Stomach (tissue), 9 donors: ENCODE data around the gene FBRSL1. TPM values are rescaled to one million over a fixed set of nuclear protein-coding genes. Genes with fewer than 3 reads are reported as not detected.
A peak's percentile ranks its signal among the peaks of the same experiment; 100 is the strongest.

Experiments used
- DNase-seq, 2 donors: peaks; one replicate each; pipeline versions ENCODE4 v3.0.0 to v3.0.0-alpha.2; 2013 to 2019
- H3K27ac ChIP-seq, 5 donors: fragments of 200-600 bp in 4 of 5; sonication (generic) in 4 of 5; one replicate each; pipeline ENCODE4 v1.5.1; 2013 to 2019; ENCODE audit warnings: mild to moderate bottlenecking in 1 of 5, moderate library complexity in 1 of 5
- H3K27me3 ChIP-seq, 3 donors: fragments of 200-600 bp; sonication (generic); one replicate each; pipeline ENCODE4 v1.5.1; 2017 to 2019; ENCODE audit warnings: mixed run types in 1 of 3
- H3K36me3 ChIP-seq, 4 donors: fragments of 200-600 bp; sonication (generic); 1 replicate in 3 of 4; 2 replicates in 1 of 4; pipeline ENCODE4 v1.5.1; 2016 to 2019
- H3K4me1 ChIP-seq, 4 donors: fragments of 200-600 bp; sonication (generic); one replicate each; pipeline ENCODE4 v1.5.1; 2016 to 2019
- H3K4me3 ChIP-seq, 4 donors: fragments of 200-600 bp; sonication (generic) in 3 of 4; one replicate each; pipeline ENCODE4 v1.5.1; 2016 to 2019; ENCODE audit warnings: mild to moderate bottlenecking in 1 of 4
- H3K9me3 ChIP-seq, 4 donors: fragments of 200-600 bp; sonication (generic); one replicate each; pipeline ENCODE4 v1.5.1; 2016 to 2019
- CTCF ChIP-seq, 7 experiments: fragments of 450-650 bp in 4 of 7; fragments of 200-600 bp in 3 of 7; sonication (generic) in 3 of 7; IDR thresholded peaks; one replicate each; pipeline ENCODE4 v1.5.1; 2016 to 2019; ENCODE audit warnings: antibody characterized with exemption in 7 of 7, control low read depth in 2 of 7, mild to moderate bottlenecking in 1 of 7
- EP300 ChIP-seq: sonication (generic); formaldehyde crosslinking; IDR thresholded peaks from one replicate; pipeline ENCODE4 v1.6.1; 2017; ENCODE audit warnings: antibody characterized with exemption
- POLR2A ChIP-seq, 4 donors: fragments of 450-650 bp; IDR thresholded peaks; one replicate each; pipeline ENCODE4 v1.6.1; 2016; ENCODE audit warnings: antibody characterized with exemption in 4 of 4, control low read depth in 2 of 4, mild to moderate bottlenecking in 1 of 4, moderate library complexity in 1 of 4
- POLR2AphosphoS5 ChIP-seq, 3 donors: sonication (generic); formaldehyde crosslinking; IDR thresholded peaks; one replicate each; pipeline ENCODE4 v1.6.1; 2016; ENCODE audit warnings: antibody characterized with exemption in 3 of 3
- WGBS, 5 donors: extraction: QIAGEN DNeasy Blood & Tissue Kit in 3 of 5; methylation state at CpG; one replicate each; pipeline versions ENCODE4 v1.1.5 to v1.1.7; 2013 to 2018; 5-methylcytosine and 5-hydroxymethylcytosine counted together
- intact Hi-C: fragments of 100-400 bp; cut with DNase I; formaldehyde crosslinking; loops from one replicate; pipeline ENCODE4 v1.15.1; 2023; ENCODE audit warnings: low total_unique reads
- polyA plus RNA-seq, 3 donors: library from polyadenylated mRNA; stranded (reverse); fragments of 200-250 nt; gene quantifications; one replicate each; pipeline ENCODE4 v1.2.3, GENCODE V29; 2013
- total RNA-seq, 5 donors: library from RNA; depleted of rRNA; stranded (reverse); fragments of >200 nt; gene quantifications; one replicate each; pipeline versions ENCODE4 v1.1.0 to v1.2.3, GENCODE V29; 2014 to 2016
- donor health status: healthy with polysubstance abuse.
- donor health status: Bipolar disorder and iron deficiency.
- donor health status: healthy.

The FBRSL1 gene
- total and polyA plus RNA-seq, 8 donors: 5.3 to 110 (median 15.7) TPM

DNA sequence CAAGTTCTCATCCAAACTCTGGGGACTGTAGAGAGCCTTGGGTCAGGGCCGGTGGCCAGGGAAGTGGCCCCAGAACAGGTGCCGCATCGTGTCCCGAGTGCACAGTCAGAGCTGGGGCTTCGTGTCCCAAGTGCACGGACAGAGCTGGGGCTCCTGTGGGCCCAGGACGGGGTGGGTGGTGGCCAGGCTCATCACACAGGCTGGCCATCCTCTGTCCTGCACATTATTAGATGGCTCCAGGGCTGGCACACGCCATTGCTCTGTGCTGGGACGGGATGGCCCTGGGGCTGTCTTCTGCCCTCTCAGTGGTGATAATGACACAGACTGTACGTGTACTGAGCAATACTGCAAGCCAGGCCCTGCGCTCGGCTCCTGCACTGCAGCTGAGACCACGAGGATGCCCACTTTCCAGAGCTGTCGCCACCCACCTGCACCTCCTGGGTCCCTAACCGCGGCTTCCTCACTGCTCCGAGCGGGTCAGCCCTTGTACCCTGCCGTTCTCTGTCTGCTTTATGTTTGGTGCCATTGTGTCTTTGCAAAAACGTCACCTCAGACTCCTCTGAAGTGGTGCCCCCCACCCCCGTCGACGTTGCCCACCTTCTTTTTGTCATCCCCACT, 1.9 kb downstream of the FBRSL1 start:
- no peak for TF ChIP-seq CTCF (IDR thresholded peaks at IDR 0.05)
- TF ChIP-seq POLR2A (IDR thresholded peaks at IDR 0.05): no peak
- no peak for TF ChIP-seq EP300
- TF ChIP-seq POLR2AphosphoS5 (IDR thresholded peaks at IDR 0.05): no peak
- Histone ChIP-seq H3K4me3 (peak overlapping the region; percentile 55 to 81 (median 70)), H3K27me3 (no peaks in the 10 kb centered on the region), H3K4me1 (peaks cover 63 to 76% (median 75%) of the 10 kb centered on the region in 4 donors), H3K9me3 (no peaks in the 10 kb centered on the region), H3K27ac (peak overlapping the region; percentile 0 to 84 (median 74)), H3K36me3 (no peaks in the 10 kb centered on the region)
- no peak for DNase-seq
- WGBS, 5 donors: 55 to 65% (median 59%) methylated on average over 22 to 23 of the region's 23 CpGs
- intact Hi-C loops: no loop called here

DNA sequence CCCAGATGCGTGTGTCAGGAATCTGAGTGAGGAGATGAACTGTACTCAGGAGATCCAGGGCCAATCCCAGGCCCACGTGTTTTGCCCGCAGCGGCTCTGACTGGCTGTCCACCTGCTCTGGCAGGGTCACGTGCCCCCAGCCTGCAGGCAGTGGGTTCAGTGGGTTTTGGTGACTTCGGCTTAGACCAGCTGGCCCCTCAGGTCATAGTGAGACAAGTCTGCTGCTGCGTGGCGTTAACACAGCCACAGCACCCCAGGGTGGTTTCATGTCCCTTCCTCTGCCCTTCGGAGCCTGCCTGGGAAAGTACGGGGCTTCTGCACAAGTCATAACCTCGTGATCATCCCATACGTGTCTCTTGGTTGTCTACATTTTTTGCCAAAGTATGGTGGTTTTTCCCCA, 2.6 kb downstream of the FBRSL1 start:
- H3K4me3 ChIP-seq: peak overlapping the region; percentile 18 to 81 (median 64)
- TF ChIP-seq POLR2A (IDR thresholded peaks at IDR 0.05) (no peak), POLR2AphosphoS5 (IDR thresholded peaks at IDR 0.05) (no peak), EP300 (no peak), CTCF (IDR thresholded peaks at IDR 0.05) (no peak)
- intact Hi-C loops: no loop called here

GRCh38 chr12:132492951-132493350, 3.0 kb downstream of the FBRSL1 start:
- peak overlapping the region in 3 of 4 donors; percentile 18 to 81 (median 55) for H3K4me3 ChIP-seq
- intact Hi-C loops: no loop called here
- H3K36me3 ChIP-seq: no peaks in the 10 kb centered on the region
- no peak for TF ChIP-seq POLR2AphosphoS5 (IDR thresholded peaks at IDR 0.05)
- TF ChIP-seq POLR2A (IDR thresholded peaks at IDR 0.05): no peak
- no peak for TF ChIP-seq CTCF (IDR thresholded peaks at IDR 0.05)
- no peak for TF ChIP-seq EP300
- peak overlapping the region in 3 of 5 donors; percentile 46 to 80 (median 50) for H3K27ac ChIP-seq
- no peak for DNase-seq
- peaks cover 74 to 87% (median 86%) of the 10 kb centered on the region in 4 donors for H3K4me1 ChIP-seq
- no peaks in the 10 kb centered on the region for H3K27me3 ChIP-seq
- no peaks in the 10 kb centered on the region for H3K9me3 ChIP-seq
- WGBS, 5 donors: 49 to 64% (median 58%) methylated on average over 5 to 12 of the region's 12 CpGs

More for the DNA sequence above, 2.6 kb downstream of the FBRSL1 start:
- Histone ChIP-seq H3K4me1 (peaks cover 70 to 82% (median 82%) of the 10 kb centered on the region in 4 donors), H3K36me3 (no peaks in the 10 kb centered on the region), H3K27me3 (no peaks in the 10 kb centered on the region), H3K27ac (peak overlapping the region in 2 of 5 donors; percentile 18 to 80), H3K9me3 (no peaks in the 10 kb centered on the region)
- WGBS, 5 donors: 66 to 79% (median 72%) methylated on average over 10 to 12 of the region's 12 CpGs
- DNase-seq: no peak

GRCh38 chr12:132493482-132494178, 3.7 kb downstream of the FBRSL1 start:
- peak in 1 of 2 donors; percentile 89 for DNase-seq
- Histone ChIP-seq H3K9me3 (no peaks in the 10 kb centered on the region), H3K4me1 (peaks cover 77 to 89% (median 88%) of the 10 kb centered on the region in 4 donors), H3K36me3 (no peaks in the 10 kb centered on the region), H3K27ac (peak overlapping the region; percentile 22 to 80 (median 46)), H3K4me3 (peak overlapping the region; percentile 6 to 81 (median 31)), H3K27me3 (no peaks in the 10 kb centered on the region)
- TF ChIP-seq POLR2AphosphoS5 (IDR thresholded peaks at IDR 0.05) (no peak), CTCF (IDR thresholded peaks at IDR 0.05) (no peak), EP300 (no peak), POLR2A (IDR thresholded peaks at IDR 0.05) (no peak)
- WGBS, 5 donors: 30 to 63% (median 47%) methylated on average over 18 of the region's 18 CpGs
- intact Hi-C loops: no loop called here
